RCC 7860 (cell line): ENCODE data around the gene INSL3.

Source experiments
- DNase-seq: peaks from one replicate; pipeline ENCODE4 v3.0.0-alpha.2; 2015; ENCODE audit warnings: low spot score
- FAIRE-seq: peaks from 2 replicates; lab custom pipeline; 2012; peaks lifted over from hg19 to GRCh38; lab: Jason Lieb, UNC

INSL3 gene, protein sequence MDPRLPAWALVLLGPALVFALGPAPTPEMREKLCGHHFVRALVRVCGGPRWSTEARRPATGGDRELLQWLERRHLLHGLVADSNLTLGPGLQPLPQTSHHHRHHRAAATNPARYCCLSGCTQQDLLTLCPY

DNA sequence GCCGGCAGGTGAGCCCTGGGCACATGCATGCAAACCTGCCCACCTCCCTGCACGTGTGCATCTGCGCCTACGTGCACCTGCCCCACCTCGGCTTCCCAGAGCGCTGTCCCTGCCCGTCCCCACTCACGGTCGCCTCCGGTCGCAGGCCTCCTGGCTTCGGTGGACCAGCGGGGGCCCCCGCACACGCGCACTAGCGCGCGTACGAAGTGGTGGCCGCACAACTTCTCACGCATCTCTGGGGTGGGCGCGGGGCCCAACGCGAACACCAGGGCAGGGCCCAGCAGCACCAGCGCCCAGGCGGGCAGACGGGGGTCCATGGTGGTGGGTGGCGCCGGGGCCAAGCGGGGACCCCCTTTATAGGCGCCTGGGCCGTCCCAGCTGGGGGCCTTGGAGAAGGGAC is at the start of gene INSL3:
INSL3 (minus strand) TSS at position 330 of the 400 bp plus-strand sequence; CDS start at position 317, 13 bp downstream.
- no peak for FAIRE-seq
- DNase-seq = no peak

DNA sequence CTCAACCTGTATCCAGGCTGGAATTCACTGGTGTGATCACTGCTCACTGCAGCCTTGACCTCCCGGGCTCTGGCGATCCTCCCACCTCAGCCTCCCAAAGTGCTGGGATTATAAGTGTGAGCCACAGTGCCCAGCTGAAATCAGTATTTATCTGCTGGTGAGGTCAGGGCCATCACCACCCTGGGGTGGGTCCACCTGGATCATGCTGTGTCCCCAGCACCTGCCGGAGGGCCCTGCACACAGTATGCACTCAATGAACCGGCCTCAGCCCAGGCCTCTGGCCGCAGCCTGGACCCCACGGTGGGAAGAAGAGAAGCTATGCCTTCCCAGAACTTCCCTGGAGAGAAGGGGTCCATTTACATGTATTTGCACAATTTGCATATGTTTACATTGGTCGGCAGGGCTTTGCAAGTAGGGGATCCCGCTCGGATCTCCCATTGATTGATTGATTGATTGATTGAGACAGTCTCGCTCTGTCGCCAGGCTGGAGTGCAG is 47.8 kb upstream of the INSL3 start:
- DNase-seq = no peak

DNA sequence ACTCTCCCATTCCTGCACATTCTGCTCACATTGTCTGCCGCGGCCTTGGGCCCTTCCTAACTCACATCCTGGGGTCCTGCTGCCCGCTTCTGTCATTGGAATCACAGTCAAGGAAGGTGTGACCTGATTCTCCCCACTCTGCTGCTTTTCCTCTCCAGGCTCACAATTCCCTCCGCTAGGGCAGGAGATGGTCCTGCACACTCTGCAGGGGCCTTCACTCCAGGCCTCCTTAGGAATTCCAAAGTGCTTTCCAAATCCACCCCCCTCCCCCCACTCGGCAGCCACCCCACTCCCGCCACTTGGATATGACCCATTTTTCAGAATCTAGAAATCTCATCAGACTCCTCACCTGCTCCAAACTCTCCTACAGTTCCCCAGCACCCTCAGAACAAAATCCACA is 47.4 kb upstream of the INSL3 start:
- no peak for FAIRE-seq
- DNase-seq = no peak

More for the DNA sequence above, 47.8 kb upstream of the INSL3 start:
- no peak for FAIRE-seq

DNA sequence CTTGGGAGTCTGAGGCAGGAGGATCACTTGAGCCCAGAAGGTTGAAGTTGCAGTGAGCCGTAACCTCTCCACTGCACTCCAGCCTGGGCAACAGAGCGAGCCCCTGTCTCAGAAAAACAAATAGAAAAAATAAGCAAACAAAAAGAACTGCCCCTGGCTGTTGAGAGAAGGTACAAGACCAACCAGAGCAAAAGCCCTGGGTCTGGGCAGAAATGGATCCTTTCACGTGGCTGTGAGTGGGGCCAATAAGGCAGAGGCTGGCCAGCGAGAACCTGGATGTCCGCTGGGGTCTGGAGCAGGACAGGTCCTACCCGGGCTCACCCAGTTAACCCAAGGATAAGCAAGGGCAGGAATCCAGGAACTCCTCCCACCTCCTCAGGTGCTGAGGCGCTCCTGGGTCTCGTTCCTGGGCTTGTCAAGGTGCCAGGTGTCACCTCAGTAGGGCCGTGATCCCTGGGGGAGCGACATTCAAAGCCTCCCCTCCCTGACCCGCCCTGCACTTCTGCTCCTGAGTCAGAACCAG is 45.7 kb upstream of the INSL3 start:
- FAIRE-seq = no peak
- no peak for DNase-seq

DNA sequence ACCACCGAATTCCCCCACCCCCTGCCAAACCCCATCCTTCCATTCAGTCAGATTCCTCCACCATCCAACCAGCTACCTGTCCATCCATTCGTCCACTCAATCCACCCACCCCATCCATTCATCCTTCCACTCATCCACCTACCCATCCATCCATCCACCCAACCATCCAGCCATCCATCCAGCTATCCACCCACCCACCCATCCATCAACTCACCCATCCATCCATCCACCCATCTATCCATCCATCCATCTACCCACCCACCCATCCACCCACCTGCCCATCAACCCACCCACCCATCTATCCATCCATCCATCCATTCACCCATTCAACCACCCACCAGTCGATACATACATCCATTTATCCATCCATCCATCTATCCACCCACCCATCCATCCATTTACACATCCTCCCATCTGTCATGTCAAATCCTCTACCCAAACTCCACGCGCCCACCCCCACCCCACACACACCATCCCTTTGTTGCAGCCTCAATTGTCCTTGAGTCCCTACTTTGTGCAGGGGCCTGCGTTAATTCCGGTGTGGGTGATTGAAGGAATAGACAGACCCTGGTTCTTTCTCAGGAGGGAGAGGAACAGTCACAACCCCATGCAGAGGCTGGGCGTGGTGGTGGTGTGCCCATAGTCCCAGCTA is 45.1 kb upstream of the INSL3 start:
- no peak for FAIRE-seq
- DNase-seq = no peak

DNA sequence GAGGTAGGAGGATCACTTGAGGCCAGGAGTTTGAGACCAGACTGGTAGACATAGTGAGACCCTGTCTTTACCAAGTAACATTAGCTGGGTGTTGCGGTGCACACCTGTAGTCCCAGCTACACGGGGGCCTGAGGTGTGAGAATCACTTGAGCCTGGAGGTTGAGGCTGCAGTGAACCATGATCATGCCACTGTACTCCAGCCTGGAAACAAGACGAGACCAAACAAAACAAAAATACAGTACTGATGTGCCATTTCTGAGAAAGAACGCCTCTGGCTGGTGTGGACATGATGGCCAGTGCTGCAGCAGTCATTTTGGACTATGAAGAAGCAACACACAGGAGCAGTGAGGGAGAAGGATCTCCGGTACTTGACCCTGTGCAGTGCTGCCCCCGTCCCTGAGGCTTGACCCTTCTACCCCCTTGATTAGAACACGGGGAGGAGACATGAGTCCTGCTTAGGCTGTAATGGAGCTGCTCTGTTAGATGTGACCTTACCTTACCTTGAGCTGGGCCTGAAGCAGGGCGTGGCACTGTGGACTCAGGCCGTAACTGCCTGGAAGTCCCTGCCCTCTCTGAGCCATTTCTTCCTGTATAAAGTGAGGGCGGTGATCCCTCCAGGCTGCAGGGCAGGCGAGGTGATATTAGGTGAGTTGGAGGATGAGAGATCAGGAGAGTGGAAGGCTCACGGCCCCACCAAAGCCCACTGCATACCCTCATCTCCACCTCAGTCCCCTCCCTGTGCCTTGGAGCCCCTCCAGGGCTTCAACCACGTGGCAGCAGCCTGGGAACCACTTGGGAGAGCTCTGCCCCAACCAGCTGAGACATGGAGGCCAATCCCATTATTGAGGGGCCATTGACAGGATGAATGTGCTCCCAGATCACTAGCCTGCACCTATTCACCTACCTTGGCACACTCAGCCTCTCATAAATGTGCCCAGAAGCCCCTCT is 44.3 kb upstream of the INSL3 start:
- DNase-seq = peak; percentile 54
- FAIRE-seq = no peak

DNA sequence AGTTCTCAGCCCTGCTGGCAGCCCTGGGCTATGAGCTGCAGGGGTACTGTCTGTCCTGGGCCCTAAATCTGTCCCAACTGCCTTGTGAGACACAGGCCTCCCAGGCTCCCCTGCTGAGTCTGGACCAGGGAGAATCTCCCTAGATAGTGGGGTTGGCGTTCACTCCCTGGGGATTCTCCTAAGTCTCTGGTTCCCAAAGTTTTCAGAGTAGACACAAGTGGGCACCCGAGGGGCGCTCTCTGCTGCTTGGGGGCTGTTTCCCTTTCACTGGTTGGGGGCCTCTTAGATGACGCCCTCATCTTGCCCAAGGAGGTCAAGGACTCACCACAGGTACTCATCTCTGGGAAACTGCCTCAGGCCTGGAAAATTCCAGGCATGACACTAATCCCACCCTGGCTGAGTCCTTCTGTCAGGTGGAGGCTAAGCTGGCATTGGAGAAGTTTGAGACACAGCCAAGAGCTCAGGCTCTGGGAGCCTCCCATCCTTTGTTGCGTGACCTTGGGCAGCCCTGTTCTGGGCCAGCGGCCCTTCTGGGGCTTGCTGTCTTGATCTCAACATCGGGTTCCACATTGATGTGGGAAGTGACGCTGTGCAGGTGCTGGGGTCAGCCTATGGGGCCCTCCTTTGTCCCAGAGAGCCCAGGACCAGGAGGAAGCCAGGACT is 42.3 kb upstream of the INSL3 start:
- FAIRE-seq (no peak), DNase-seq (no peak)

DNA sequence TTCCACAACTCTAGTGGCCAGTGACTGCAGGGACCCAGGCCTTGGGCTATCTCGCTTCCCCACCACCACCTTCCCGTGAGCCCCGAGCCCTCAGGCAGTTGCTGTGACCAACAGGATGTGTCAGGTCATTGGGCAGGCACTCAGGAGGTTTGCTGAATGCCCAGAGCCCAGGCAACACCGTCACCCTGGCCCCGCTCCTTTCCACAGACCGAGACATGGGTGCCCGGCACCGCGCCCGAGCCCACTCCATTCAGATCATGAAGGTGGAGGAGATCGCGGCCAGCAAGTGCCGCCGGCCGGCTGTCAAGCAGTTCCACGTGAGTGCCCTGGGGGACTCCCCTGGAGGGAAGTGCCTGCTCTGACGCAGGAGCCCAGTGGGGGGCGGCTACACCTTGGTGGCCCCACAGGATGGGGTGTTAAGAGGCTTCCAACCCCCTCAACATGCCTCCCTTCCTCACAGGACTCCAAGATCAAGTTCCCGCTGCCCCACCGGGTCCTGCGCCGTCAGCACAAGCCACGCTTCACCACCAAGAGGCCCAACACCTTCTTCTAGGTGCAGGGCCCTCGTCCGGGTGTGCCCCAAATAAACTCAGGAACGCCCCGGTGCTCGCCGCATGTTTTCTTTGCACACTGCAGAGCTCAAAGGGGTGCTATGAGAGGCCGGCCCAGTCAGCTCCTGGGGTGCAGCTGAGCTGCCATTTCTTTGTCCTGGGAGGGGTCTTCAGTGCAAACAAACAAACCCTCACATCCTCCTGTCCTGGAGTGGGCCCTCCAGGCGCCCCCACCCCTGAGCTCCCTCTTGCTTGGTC is 41.6 kb upstream of the INSL3 start:
- FAIRE-seq (no peak), DNase-seq (no peak)

DNA sequence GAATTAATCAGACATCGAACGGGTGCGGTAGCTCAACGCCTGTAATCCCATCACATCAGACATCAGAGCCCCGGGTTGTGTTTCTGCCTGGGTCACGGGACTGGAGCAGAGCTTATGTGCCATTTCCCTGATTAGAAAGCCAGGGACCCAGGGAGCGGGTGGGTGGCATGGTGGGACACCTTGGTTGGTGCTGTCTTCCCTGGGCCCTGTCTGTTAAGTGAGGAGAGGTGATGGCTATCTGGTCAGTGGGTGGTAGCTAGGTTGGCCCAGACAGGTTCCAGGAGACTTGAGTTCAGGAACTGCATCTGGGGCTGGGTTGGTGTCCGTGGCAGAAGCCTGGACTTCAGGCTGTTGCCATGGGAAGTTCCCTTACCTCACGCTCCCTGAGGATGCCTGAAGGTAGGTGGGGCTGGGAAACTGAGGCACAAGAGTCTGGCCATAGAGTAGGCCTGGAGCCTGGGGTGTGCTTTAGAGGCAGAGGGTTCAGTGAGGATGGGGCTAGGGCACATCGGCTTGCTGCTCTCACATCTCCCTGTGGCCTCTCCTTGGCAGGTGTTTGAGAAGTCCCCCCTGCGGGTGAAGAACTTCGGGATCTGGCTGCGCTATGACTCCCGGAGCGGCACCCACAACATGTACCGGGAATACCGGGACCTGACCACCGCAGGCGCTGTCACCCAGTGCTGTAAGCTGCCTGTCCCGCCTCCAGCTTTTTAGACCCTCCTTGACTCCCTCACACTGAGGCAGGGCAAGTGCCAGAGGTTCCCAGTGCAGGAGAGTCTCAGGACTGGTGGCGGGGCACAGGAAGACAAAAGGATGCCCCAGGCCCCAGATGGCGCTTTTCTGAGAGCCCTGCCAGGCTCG is 40.5 kb upstream of the INSL3 start:
- DNase-seq = no peak
- no peak for FAIRE-seq

DNA sequence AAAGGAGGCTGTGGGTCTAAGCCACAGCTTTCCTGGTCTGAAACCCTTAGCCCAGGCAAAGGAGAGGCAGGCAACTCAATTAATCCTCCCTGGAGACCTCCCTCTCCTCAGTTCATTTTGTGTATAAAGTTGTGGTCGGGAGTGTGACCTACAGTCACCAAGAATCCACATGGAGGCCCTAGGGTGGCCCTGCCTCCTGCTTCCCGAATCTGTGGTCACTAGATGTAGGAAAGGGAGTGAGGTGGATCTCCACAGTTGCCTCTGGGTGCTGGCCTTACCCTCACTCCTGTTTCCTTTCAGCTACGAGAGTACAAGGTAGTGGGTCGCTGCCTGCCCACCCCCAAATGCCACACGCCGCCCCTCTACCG is 39.7 kb upstream of the INSL3 start:
- no peak for FAIRE-seq
- DNase-seq = peak; percentile 25

DNA sequence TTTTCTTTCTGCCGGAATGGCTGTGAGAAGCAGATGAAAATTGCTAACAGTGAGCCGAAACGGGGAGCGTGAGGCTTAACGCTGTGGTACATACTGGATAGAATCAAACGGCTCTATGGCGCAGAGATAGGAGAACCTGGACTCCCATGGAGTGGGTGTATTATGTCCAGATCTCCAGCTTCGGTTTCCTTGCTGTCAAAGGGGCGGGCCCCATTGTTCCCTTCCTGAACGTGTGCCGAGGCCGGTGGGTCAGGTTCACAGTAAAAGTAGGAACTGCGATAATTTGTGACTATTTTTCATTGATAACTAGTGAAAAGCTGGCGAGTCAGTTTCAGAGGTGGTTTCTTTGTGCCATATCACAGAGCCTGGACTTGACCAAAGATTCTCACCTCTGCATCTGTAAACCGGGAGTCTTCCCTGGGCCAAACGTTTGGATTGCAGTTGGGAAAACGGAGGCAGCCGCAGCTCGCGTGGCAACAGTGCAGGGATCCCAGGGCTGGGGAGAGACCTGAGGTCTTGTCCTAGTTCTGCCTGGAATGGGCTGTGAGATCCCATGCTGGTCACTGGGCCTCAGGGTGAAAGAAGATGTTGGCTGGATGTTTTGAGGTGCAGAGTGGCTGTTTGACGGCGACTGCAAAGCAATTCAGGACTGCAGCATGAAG is 39.1 kb upstream of the INSL3 start:
- DNase-seq = no peak
- no peak for FAIRE-seq

DNA sequence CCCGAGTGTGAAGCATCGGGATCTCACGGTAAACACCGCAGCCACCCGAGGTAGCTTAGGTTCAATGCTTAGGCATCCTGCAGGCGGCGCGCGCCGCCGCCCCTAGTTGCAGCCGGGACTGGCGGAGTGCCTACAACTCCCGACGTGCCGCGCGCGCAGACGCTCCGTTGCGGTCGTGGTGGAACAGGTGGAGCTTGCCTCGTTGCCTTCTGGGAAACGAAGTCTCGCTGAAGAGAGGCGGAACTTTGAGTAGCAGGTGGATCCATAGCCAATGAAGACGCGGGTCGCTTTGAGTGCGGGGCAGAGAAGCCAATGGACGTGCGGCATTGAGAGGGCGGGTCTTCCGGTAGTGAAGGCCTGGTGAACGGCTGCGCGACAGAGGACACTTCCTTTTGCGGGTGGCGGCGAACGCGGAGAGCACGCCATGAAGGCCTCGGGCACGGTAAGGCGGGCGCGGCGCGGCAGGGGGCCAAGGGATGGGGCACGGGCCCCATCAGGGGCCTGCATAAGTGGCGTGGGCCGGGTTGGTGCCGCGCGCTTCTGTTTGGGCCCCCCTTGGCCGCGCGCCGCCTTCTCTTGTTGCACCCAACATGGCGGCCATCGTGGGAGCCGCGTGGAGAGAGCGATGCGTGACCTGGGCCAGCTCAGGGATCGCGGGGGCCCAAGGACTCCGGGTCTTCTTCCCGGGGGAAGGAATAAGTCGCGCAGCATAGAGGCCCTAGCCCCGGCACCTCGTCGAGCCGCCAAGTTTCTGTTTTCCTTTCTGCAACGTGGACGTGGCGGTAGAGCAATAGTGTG is 38.4 kb upstream of the INSL3 start, which contains the start of gene RPL18A:
RPL18A (plus strand) TSS at position 378 of the 798 bp plus-strand sequence; CDS start at position 425, 47 bp downstream.
- FAIRE-seq = peak; percentile 90
- DNase-seq = peak; percentile 99

DNA sequence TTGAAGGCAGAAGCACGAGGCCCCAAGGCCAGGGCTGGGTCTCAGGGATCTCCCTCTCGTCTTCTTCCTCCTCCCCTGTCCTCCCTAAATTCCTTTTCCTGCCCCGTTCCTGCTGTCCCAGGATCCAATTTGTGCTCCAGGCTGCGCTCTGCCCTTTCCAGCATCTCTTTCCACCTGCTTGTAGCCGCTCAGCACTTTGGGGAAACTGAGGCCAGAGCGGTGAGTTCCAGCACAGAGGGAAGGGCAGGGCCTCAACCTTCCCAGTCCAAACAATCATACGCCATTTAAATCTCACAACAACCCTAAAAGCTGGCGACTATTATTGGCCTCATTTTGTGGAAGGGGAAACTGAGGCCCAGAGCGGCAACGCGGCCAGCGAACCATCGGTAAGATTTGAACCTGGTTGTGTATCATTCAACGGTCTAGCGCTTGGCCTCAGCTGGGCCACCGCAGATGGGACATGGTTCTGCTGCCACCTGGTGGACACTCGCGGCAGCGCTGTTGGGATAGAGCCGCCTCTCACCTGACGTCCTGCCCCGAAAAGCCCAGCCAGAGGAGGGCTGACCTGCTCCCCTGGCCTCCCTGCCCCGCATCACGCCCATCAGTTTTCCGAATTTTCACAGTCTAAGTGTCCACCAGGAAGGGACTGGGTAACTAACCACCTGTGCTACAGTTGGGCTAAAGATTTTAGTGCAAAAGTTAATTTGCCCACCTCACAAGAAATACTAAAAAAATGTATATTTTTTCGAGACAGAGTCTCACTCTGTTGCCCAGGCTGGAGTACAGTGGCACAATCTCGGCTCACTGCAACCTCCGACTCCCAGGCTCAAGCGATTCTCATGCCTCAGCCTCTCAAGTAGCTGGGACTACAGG is 34.2 kb upstream of the INSL3 start:
- DNase-seq = peak; percentile 52
- FAIRE-seq = no peak

DNA sequence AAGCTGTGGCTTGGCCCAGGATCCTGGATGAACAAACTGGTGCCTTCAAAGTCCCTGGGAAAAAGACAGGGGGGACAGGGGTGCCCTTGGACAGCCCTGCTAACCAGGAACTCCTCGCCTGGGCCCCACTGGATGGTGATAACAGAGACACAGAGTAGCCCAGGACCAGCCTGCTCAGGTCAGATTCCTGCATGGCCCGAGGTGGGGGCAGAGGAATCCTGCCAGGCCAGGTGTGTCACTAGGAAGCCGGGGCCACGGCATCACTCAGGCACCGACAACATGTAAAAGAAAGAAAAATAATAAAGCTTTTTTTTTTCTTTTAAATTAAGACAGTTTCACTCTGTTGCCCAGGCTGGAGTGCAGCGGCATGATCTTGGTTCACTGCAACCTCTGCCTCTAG is 32.7 kb upstream of the INSL3 start:
- FAIRE-seq (no peak), DNase-seq (no peak)

DNA sequence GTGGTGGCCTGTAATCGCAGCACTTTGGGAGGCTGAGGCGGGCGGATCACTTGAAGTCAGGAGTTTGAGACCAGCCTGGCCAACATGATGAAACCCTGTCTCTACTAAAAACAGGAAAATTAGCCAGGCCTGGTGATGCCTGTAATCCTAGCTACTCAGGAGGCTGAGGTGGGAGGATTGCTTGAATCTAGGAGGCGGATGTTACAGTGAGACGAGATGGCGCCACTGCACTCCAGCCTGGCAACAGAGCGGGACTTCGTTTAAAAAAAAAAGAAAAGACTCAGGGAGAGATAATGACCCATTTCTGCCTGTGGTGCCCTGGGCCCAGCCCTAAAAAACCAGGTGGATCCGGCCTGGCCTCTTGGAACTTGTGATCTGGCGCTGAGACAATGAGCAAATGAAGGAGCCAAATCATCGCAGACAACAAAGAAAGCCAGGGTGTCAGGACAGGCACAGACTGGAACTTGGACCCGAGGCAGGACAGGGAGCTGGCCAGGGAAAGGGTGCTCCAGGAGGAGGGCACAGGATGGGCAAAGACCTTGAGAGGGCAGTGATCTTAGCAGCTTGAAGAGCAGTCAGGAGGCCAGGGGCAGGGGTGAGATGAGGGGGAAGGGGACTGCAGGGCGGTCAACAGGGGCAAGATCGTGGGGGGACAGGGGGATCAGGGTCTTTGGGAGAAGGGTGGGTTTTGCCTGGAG is 27.4 kb upstream of the INSL3 start:
- no peak for DNase-seq
- FAIRE-seq = no peak
